Colonic mucosa (tissue), 4 donors: ENCODE data around the gene ATP8A1. TPM values are rescaled to one million over a fixed set of nuclear protein-coding genes. Genes with fewer than 3 reads are reported as not detected.
"Not testable (repeated sequence)": the region's sequence is repeated elsewhere in the genome, so short reads cannot be mapped to it uniquely, and the experiment has no call there.

Source experiments
- DNase-seq: peaks from one replicate; pipeline ENCODE4 v3.0.0-alpha.2; 2020
- H3K27ac ChIP-seq: fragments of 200-600 bp; one replicate; pipeline ENCODE4 v1.8.0; 2021
- H3K27me3 ChIP-seq: fragments of 200-600 bp; one replicate; pipeline ENCODE4 v1.8.0; 2021
- H3K36me3 ChIP-seq: fragments of 200-600 bp; one replicate; pipeline ENCODE4 v1.8.0; 2021
- H3K4me1 ChIP-seq: fragments of 200-600 bp; one replicate; pipeline ENCODE4 v1.8.0; 2021; ENCODE audit warnings: mild to moderate bottlenecking
- H3K4me3 ChIP-seq: fragments of 200-600 bp; one replicate; pipeline ENCODE4 v1.8.0; 2021
- H3K9ac ChIP-seq, 2 donors: one replicate each; pipeline ENCODE4 v1.7.0; 2013; ENCODE audit warnings: control low read depth in 2 of 2, low read depth in 2 of 2, low read length in 2 of 2
- H3K9me3 ChIP-seq: fragments of 200-600 bp; one replicate; pipeline ENCODE4 v1.8.0; 2021
- intact Hi-C: fragments of 100-400 bp; cut with DNase I; formaldehyde crosslinking; loops from one replicate; pipeline ENCODE4 v1.14.1; 2022
- total RNA-seq, 2 donors: library from RNA; stranded (reverse); fragmentation: NEBNext Ultra II Directional in 1 of 2; extraction: Animal tissue kit (Norgen Biotek cat#: 25700) in 1 of 2; gene quantifications; one replicate each; pipeline ENCODE4 v1.2.1, GENCODE V29; 2021
- TF ChIP-seq, protein P1 (sequence below): fragments of 200-600 bp; IDR thresholded peaks from one replicate; pipeline ENCODE4 v1.8.0; 2022; ENCODE audit warnings: antibody characterized with exemption, mild to moderate bottlenecking
- donor health status: healthy.
- donor health status: DM: no; HTN: no; CAD: no.
- donor health status: DM: no; HTN: no; CAD: no.

ATP8A1 gene
- total RNA-seq, 2 donors from 2014 or later = 19.1 to 34.0 TPM

DNA sequence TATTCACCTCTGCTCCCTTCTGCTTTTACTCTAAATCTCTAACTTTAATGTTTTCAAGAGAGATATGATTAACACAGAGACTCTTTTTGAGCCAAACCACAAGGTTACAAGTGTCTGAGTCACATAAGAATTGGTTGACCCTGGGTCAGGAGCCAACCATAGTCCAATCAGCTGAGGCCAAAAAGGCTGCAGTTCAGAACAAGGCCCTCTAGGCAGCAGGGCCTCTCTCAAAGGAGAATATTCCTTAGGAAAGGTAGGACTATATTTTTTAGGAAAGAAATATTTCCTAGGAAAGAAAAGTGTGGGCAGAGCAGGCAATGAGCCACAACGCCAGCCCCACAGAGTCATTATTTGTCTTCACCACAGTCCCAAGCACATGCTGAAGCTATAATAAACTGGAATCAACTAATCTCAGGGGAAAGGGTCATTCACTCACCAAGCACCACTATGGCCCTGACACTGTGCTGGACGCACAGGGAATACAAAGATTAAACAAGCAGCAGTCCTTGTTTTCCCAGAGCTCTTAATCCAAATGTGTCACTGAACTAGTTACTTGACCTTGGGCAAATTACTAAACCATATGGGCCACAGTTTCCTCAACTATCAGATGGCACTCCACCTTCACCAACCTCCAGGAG, 2.2 kb downstream of the ATP8A1 start:
- H3K27ac ChIP-seq = peak overlapping the region; percentile 41
- no peak overlapping the region for H3K9ac ChIP-seq
- no peak overlapping the region for H3K4me3 ChIP-seq
- no peaks in the 10 kb centered on the region for H3K36me3 ChIP-seq
- H3K4me1 ChIP-seq = peaks cover 3% of the 10 kb centered on the region
- intact Hi-C loops = loop anchor here (10.0 kb wide), 1 partner anchor 80 kb away; no protein-coding TSS in a partner anchor
- no peaks in the 10 kb centered on the region for H3K27me3 ChIP-seq
- no peak for DNase-seq
- TF ChIP-seq, protein P1, sequence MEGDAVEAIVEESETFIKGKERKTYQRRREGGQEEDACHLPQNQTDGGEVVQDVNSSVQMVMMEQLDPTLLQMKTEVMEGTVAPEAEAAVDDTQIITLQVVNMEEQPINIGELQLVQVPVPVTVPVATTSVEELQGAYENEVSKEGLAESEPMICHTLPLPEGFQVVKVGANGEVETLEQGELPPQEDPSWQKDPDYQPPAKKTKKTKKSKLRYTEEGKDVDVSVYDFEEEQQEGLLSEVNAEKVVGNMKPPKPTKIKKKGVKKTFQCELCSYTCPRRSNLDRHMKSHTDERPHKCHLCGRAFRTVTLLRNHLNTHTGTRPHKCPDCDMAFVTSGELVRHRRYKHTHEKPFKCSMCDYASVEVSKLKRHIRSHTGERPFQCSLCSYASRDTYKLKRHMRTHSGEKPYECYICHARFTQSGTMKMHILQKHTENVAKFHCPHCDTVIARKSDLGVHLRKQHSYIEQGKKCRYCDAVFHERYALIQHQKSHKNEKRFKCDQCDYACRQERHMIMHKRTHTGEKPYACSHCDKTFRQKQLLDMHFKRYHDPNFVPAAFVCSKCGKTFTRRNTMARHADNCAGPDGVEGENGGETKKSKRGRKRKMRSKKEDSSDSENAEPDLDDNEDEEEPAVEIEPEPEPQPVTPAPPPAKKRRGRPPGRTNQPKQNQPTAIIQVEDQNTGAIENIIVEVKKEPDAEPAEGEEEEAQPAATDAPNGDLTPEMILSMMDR = no peak
- no peaks in the 10 kb centered on the region for H3K9me3 ChIP-seq

DNA sequence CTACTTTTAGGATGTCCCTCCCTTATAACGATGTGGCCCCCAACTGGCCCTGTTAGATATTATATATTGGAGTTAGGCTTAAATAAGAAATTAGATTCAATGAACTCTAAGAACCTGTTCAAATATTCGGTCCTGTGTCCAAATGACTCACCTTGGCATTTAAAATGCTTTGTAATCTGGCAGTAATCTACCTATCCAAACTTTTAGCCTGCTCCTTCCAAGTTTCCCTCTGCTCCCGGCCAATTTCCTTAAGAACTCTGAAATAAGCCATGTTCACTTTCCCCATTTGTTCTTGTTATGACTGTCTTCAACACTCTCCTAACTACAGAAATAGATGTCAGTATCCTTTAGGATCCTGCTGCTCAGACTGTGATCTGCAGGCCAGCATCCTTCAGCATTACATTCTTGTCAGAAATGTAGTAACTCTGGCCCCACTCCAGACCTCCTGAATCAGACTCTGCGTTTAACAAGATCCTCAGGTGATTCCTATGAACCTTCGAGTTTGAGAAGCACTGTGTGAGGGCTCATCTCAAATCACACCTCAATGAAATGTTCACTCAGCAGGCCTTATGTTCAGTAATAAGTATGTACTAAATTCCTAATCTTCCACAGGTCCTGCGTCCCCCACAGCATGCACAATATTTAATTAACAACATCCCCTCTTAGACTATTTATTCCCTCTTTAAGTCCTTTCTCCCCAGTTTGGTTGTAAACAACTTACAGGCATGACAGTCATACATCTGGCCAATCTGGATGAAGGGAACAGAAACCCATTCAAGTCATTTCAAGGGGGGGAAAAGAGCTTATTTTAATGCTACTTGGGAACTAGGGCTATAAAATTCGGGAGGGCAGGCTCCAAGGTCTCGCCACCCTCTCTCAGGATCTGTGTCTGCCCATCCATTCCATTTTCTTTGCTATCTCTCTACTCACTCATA, 3.0 kb downstream of the ATP8A1 start:
- Histone ChIP-seq H3K27me3 (no peaks in the 10 kb centered on the region), H3K9ac (no peak overlapping the region), H3K9me3 (no peaks in the 10 kb centered on the region), H3K36me3 (no peaks in the 10 kb centered on the region), H3K4me1 (peaks cover 3% of the 10 kb centered on the region), H3K27ac (no peak overlapping the region), H3K4me3 (no peak overlapping the region)
- intact Hi-C loops = loop anchor here (10.0 kb wide), 1 partner anchor 79 kb away; no protein-coding TSS in a partner anchor
- TF ChIP-seq, protein P1 = no peak
- no peak for DNase-seq

DNA sequence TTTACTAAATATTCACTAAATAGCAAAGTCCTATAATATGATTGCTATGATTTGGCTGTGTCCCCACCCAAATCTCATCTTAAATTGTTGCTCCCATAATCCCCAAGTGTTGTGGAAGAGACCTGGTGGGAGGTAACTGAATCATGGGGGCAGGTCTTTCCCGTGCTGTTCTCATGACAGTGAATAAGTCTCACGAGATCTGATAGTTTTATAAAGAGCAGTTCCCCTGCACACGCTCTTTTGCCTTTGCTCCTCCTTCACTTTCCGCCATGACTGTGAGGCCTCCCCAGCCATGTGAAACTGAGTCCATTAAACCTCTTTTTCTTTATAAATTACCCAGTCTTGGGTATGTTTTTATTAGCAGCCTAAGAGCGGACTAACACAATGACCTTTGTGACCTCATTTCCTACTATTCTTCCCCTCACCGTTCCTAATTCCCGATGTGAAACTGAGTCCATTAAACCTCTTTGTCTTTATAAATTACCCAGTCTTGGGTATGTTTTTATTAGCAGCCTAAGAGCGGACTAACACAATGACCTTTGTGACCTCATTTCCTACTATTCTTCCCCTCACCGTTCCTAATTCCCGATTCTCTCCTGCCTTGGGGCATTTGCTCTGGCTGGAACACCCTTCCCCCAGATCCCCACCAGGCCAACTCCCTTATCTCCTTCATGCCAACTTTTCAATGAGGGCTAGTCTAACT, 4.2 kb downstream of the ATP8A1 start:
- H3K36me3 ChIP-seq, H3K27ac ChIP-seq, H3K9me3 ChIP-seq, DNase-seq, H3K4me1 ChIP-seq, H3K4me3 ChIP-seq, H3K9ac ChIP-seq, H3K27me3 ChIP-seq: not testable (repeated sequence)
- intact Hi-C loops = loop anchor here (10.0 kb wide), 1 partner anchor 78 kb away; no protein-coding TSS in a partner anchor

DNA sequence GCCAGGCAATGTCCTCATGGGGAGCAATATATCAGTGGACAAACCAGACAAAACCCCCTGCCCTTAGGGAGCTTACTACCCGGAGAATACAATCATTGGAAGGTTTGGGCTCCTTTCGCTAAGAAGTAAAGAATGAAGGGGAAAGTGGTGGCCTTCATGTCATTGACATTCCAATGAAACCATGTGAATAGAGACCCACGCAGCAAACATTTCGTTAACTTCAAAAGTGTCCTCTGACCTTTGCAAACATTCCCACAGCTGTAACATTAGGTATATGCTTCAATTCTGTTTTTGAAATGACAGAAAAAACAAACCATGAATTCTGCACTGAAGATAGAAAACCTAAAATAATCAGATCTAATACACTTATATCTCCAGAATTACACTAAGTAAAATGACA, 7.0 kb downstream of the ATP8A1 start:
- Histone ChIP-seq H3K9ac (no peak overlapping the region), H3K36me3 (no peaks in the 10 kb centered on the region), H3K4me1 (peaks cover 2% of the 10 kb centered on the region), H3K4me3 (no peak overlapping the region), H3K27ac (no peak overlapping the region), H3K9me3 (no peaks in the 10 kb centered on the region), H3K27me3 (no peaks in the 10 kb centered on the region)
- TF ChIP-seq, protein P1 = no peak
- DNase-seq = no peak
- intact Hi-C loops = loop anchor here (10.0 kb wide), 1 partner anchor 75 kb away; no protein-coding TSS in a partner anchor

DNA sequence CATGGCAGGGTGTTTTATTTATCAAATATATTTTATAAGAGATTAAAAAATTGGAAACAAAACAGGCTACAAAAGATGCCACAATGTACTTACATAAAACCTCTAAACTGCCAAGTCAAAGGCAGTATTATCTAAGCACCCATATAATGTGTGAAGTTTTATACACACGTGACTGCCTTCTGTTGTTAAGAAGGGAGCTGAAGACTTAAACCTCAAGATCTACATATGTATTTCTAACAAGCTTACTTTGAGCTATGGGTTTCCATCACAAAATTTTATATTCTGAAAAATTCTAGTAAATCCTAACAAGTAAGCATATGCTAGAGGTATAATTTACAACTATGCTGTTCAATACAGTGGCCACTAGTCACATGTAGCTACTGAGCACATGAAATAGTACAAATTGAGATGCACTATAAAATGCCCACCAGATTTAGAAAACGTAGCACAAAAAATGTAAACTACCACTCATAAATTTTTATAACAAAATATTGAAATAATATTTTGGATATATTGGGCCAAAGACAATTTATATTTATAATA, 9.8 kb downstream of the ATP8A1 start:
- no peak for DNase-seq
- H3K27me3 ChIP-seq = no peaks in the 10 kb centered on the region
- no peak overlapping the region for H3K9ac ChIP-seq
- H3K36me3 ChIP-seq = no peaks in the 10 kb centered on the region
- intact Hi-C loops = no loop called here
- H3K4me3 ChIP-seq = no peak overlapping the region
- TF ChIP-seq, protein P1 = no peak
- peaks cover 2% of the 10 kb centered on the region for H3K4me1 ChIP-seq
- no peak overlapping the region for H3K27ac ChIP-seq
- H3K9me3 ChIP-seq = no peaks in the 10 kb centered on the region
